Liver (tissue), 9 donors: Measurements from ENCODE around the gene STRA6. TPM values are rescaled to one million over a fixed set of nuclear protein-coding genes. Genes with fewer than 3 reads are reported as not detected.

Experiments used
- DNase-seq: peaks from one replicate; pipeline ENCODE4 v3.0.0-alpha.2; 2017; ENCODE audit warnings: low spot score
- H3K27ac ChIP-seq, 2 donors: one replicate each; pipeline ENCODE4 v1.7.0; 2013; ENCODE audit warnings: inconsistent platforms in 2 of 2, low read length in 2 of 2, control low read depth in 1 of 2, low read depth in 1 of 2, mild to moderate bottlenecking in 1 of 2
- H3K27me3 ChIP-seq, 4 donors: one replicate each; pipeline versions ENCODE4 v1.6.1 to v1.7.0; 2013; ENCODE audit warnings: low read length in 3 of 4, inconsistent platforms in 1 of 4, mild to moderate bottlenecking in 1 of 4, moderate library complexity in 1 of 4; ENCODE audit not compliant: control insufficient read depth in 4 of 4, insufficient read depth in 4 of 4
- H3K36me3 ChIP-seq, 4 donors: one replicate each; pipeline versions ENCODE4 v1.6.1 to v1.7.0; 2013; ENCODE audit warnings: low read length in 3 of 4, mild to moderate bottlenecking in 3 of 4, low read depth in 1 of 4, moderate library complexity in 1 of 4; ENCODE audit not compliant: control insufficient read depth in 4 of 4, insufficient read depth in 3 of 4
- H3K4me1 ChIP-seq, 4 donors: one replicate each; pipeline versions ENCODE4 v1.6.1 to v1.7.0; 2013; ENCODE audit warnings: low read length in 3 of 4, mild to moderate bottlenecking in 3 of 4, moderate library complexity in 1 of 4; ENCODE audit not compliant: control insufficient read depth in 4 of 4, insufficient read depth in 4 of 4
- H3K4me3 ChIP-seq, 3 donors: one replicate each; pipeline versions ENCODE4 v1.6.1 to v1.7.0; 2013; ENCODE audit warnings: low read length in 3 of 3, control low read depth in 1 of 3, low read depth in 1 of 3, mild to moderate bottlenecking in 1 of 3
- H3K9ac ChIP-seq, 2 donors: one replicate each; pipeline ENCODE4 v1.7.0; 2013; ENCODE audit warnings: low read length in 2 of 2, mild to moderate bottlenecking in 2 of 2, moderate library complexity in 2 of 2, control low read depth in 1 of 2, low read depth in 1 of 2
- H3K9me3 ChIP-seq, 4 donors: one replicate each; pipeline versions ENCODE4 v1.6.1 to v1.7.0; 2013; ENCODE audit warnings: low read length in 3 of 4; ENCODE audit not compliant: control insufficient read depth in 4 of 4
- ATF3 ChIP-seq: IDR thresholded peaks from 2 replicates; pipeline ENCODE4 v1.6.1; 2016; ENCODE audit warnings: antibody characterized with exemption
- EGR1 ChIP-seq, 2 donors: IDR thresholded peaks; 2 replicates each; pipeline ENCODE4 v1.6.1; 2016 to 2018; ENCODE audit warnings: antibody characterized with exemption in 2 of 2, low read depth in 2 of 2
- FOXA2 ChIP-seq: IDR thresholded peaks from 2 replicates; pipeline ENCODE4 v1.6.1; 2016; ENCODE audit warnings: antibody characterized with exemption
- GABPA ChIP-seq, 2 donors: IDR thresholded peaks in 1 of 2; conservative IDR thresholded peaks in 1 of 2; 2 replicates each; pipeline ENCODE4 v1.6.1; 2016; ENCODE audit warnings: antibody characterized with exemption in 2 of 2, mild to moderate bottlenecking in 1 of 2, moderate library complexity in 1 of 2
- HNF4A ChIP-seq, 2 donors: conservative IDR thresholded peaks; 2 replicates each; pipeline ENCODE4 v1.6.1; 2016; ENCODE audit warnings: antibody characterized with exemption in 2 of 2, mild to moderate bottlenecking in 2 of 2
- HNF4G ChIP-seq: IDR thresholded peaks from 2 replicates; pipeline ENCODE4 v1.6.1; 2016; ENCODE audit warnings: antibody characterized with exemption
- JUND ChIP-seq, 2 donors: IDR thresholded peaks; 2 replicates each; pipeline ENCODE4 v1.6.1; 2016; ENCODE audit warnings: antibody characterized with exemption in 2 of 2
- NR2F2 ChIP-seq: IDR thresholded peaks from 2 replicates; pipeline ENCODE4 v1.6.1; 2016; ENCODE audit warnings: antibody characterized with exemption
- RAD21 ChIP-seq, 2 donors: IDR thresholded peaks; 2 replicates each; pipeline ENCODE4 v1.6.1; 2016; ENCODE audit warnings: antibody characterized with exemption in 2 of 2, mild to moderate bottlenecking in 2 of 2
- REST ChIP-seq: IDR thresholded peaks from 2 replicates; pipeline ENCODE4 v1.6.1; 2016; ENCODE audit warnings: antibody characterized with exemption, mild to moderate bottlenecking
- RXRA ChIP-seq, 2 donors: IDR thresholded peaks; 2 replicates each; pipeline ENCODE4 v1.6.1; 2017 to 2018; ENCODE audit warnings: antibody characterized with exemption in 2 of 2, mild to moderate bottlenecking in 1 of 2
- TAF1 ChIP-seq: conservative IDR thresholded peaks from 2 replicates; pipeline ENCODE4 v1.6.1; 2016; ENCODE audit warnings: antibody characterized with exemption, mild to moderate bottlenecking
- YY1 ChIP-seq: IDR thresholded peaks from 2 replicates; pipeline ENCODE4 v1.6.1; 2016; ENCODE audit warnings: antibody characterized with exemption, mild to moderate bottlenecking
- WGBS: extraction: QIAGEN DNeasy Blood & Tissue Kit; methylation state at CpG from one replicate; pipeline ENCODE4 v1.1.7; 2013; 5-methylcytosine and 5-hydroxymethylcytosine counted together
- polyA plus RNA-seq, 2 donors: library from polyadenylated mRNA; stranded (reverse) in 1 of 2; unstranded in 1 of 2; fragments of 200-250 nt in 1 of 2; fragments of >200 nt in 1 of 2; fragmentation: Nextera tagmentation in 1 of 2; extraction: Ambion mirVana in 1 of 2; gene quantifications; one replicate each; pipeline versions ENCODE4 v1.2.1 to v1.2.3, GENCODE V29; 2013 to 2015
- total RNA-seq, 2 donors: library from RNA; depleted of rRNA; stranded (reverse); fragments of >200 nt; gene quantifications; one replicate each; pipeline ENCODE4 v1.2.3, GENCODE V29; 2014
- TF ChIP-seq, protein P1 (sequence below): IDR thresholded peaks from 2 replicates; pipeline ENCODE4 v1.6.1; 2016; ENCODE audit warnings: antibody characterized with exemption
- TF ChIP-seq, protein P2 (sequence below): fragments of 150-350 bp; IDR thresholded peaks from 2 replicates; pipeline ENCODE4 v1.5.1; 2017; ENCODE audit warnings: improper control_type of control experiment, low read depth, low read length; ENCODE audit not compliant: missing input control
- donor health status: healthy.
- donor health status: healthy.
- donor health status: healthy.
- donor health status: healthy.
- donor health status: healthy.

STRA6 gene
- total and polyA plus RNA-seq, 4 donors: 3.1 TPM; not detected in 3

GRCh38 chr15:74233373-74233772 is 30.8 kb upstream of the STRA6 start:
- WGBS: 76% methylated on average over 6 of the region's 6 CpGs
- no peak overlapping the region for H3K9ac ChIP-seq
- no peaks in the 10 kb centered on the region for H3K36me3 ChIP-seq
- no peaks in the 10 kb centered on the region for H3K27me3 ChIP-seq
- no peak for DNase-seq
- H3K27ac ChIP-seq: no peak overlapping the region
- H3K9me3 ChIP-seq: no peaks in the 10 kb centered on the region
- H3K4me3 ChIP-seq: no peak overlapping the region
- no peaks in the 10 kb centered on the region for H3K4me1 ChIP-seq
- no peak for TF ChIP-seq GABPA (IDR thresholded peaks at IDR 0.05 in 1 of 2, conservative IDR thresholded peaks at IDR 0.05 in 1 of 2)
- no peak for TF ChIP-seq HNF4G
- TF ChIP-seq EGR1 (IDR thresholded peaks at IDR 0.05; ENCODE audit: low read depth in 2 of 2): no peak
- TF ChIP-seq RAD21 (IDR thresholded peaks at IDR 0.05): no peak
- no peak for TF ChIP-seq YY1

DNA sequence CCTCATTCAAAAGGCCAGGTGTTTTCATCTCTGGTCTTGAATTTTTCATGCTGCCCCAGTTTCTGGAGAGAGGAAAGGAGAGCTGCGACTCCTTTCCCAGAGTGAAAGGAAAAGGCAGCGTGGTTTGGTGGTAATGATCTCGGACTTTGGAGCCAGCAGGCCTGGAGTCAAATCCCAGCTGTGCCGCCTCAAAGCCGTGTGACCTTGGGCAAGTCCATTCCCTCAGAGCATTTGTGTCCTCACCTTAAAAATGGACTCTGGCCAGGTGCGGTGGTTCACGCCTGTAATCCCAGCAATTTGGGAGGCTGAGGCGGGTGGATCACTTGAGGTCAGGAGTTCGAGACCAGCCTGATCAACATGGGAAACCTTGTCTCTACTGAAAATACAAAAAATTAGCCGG is 28.9 kb upstream of the STRA6 start:
- Histone ChIP-seq H3K36me3 (no peaks in the 10 kb centered on the region), H3K27ac (no peak overlapping the region), H3K4me1 (no peaks in the 10 kb centered on the region), H3K9ac (no peak overlapping the region), H3K9me3 (no peaks in the 10 kb centered on the region), H3K27me3 (no peaks in the 10 kb centered on the region), H3K4me3 (no peak overlapping the region)
- DNase-seq: no peak
- TF ChIP-seq NR2F2 (no peak), REST (no peak), FOXA2 (no peak), HNF4A (conservative IDR thresholded peaks at IDR 0.05) (no peak), ATF3 (no peak), GABPA (IDR thresholded peaks at IDR 0.05 in 1 of 2, conservative IDR thresholded peaks at IDR 0.05 in 1 of 2) (no peak), TAF1 (no peak), RXRA (IDR thresholded peaks at IDR 0.05) (no peak)
- TF ChIP-seq, protein P1, sequence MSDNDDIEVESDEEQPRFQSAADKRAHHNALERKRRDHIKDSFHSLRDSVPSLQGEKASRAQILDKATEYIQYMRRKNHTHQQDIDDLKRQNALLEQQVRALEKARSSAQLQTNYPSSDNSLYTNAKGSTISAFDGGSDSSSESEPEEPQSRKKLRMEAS: no peak
- WGBS: 81% methylated on average over 10 of the region's 10 CpGs

- 83% methylated on average over 3 of the region's 3 CpGs for WGBS
- Histone ChIP-seq H3K4me3 (no peak overlapping the region), H3K9ac (no peak overlapping the region), H3K27ac (no peak overlapping the region), H3K36me3 (no peaks in the 10 kb centered on the region), H3K4me1 (no peaks in the 10 kb centered on the region), H3K9me3 (no peaks in the 10 kb centered on the region), H3K27me3 (no peaks in the 10 kb centered on the region)
- TF ChIP-seq JUND (IDR thresholded peaks at IDR 0.05) (no peak), HNF4G (no peak), FOXA2 (no peak)
- TF ChIP-seq, protein P2, sequence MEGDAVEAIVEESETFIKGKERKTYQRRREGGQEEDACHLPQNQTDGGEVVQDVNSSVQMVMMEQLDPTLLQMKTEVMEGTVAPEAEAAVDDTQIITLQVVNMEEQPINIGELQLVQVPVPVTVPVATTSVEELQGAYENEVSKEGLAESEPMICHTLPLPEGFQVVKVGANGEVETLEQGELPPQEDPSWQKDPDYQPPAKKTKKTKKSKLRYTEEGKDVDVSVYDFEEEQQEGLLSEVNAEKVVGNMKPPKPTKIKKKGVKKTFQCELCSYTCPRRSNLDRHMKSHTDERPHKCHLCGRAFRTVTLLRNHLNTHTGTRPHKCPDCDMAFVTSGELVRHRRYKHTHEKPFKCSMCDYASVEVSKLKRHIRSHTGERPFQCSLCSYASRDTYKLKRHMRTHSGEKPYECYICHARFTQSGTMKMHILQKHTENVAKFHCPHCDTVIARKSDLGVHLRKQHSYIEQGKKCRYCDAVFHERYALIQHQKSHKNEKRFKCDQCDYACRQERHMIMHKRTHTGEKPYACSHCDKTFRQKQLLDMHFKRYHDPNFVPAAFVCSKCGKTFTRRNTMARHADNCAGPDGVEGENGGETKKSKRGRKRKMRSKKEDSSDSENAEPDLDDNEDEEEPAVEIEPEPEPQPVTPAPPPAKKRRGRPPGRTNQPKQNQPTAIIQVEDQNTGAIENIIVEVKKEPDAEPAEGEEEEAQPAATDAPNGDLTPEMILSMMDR: no peak
- no peak for DNase-seq
Observed at GRCh38 chr15:74229686-74230085, 27.1 kb upstream of the STRA6 start.
